HG03280 (cell line): Measurements from ENCODE around the gene CD58.
"Not testable (repeated sequence)": the region's sequence is repeated elsewhere in the genome, so short reads cannot be mapped to it uniquely, and the experiment has no call there.

Source experiments
- ATAC-seq: cut with Tn5 transposase; IDR thresholded peaks from one replicate; pipeline ENCODE4 v1.9.1; 2021; ENCODE audit warnings: mild to moderate bottlenecking, moderate library complexity; ENCODE audit not compliant: unreplicated experiment

Gene CD58

DNA sequence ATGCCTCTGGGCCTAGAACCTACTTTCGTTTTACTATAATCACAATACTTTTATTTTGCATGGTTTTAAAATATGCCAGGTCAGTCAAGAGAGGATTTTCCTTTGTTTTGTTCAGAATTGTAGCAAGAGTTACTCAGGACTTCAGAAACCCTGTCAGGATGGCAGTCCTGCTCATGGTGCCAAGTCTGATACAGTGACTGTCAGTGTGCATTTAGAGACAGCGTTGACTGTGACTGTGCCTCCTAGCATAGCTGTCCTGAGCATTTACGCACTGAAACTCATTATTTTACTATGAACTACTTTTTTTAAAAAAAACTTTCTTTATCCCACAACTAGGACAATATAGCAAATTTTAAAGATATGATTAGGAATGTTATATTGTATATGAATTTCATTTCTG lies 23.2 kb upstream of the CD58 start:
- ATAC-seq = not testable (repeated sequence)

DNA sequence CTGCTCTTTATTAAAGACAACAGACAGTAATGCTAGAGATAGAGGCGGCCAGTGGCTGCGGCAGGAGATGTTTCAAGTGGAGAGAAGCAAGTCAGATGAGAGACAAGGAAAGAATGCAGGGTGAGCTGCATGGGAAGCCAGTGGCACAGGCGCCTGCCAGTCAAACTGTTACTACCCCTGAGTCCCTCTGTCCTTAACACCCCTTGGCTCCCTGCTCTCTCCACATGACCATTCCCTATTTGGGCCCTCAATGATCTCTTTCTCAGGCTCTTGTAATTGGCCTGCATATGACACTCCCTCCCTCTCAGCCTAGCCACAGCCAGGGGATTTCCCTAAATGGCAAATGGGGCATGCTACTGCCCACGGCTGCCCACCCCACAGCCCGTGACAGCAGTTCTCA lies 22.6 kb upstream of the CD58 start:
- ATAC-seq = not testable (repeated sequence)

DNA sequence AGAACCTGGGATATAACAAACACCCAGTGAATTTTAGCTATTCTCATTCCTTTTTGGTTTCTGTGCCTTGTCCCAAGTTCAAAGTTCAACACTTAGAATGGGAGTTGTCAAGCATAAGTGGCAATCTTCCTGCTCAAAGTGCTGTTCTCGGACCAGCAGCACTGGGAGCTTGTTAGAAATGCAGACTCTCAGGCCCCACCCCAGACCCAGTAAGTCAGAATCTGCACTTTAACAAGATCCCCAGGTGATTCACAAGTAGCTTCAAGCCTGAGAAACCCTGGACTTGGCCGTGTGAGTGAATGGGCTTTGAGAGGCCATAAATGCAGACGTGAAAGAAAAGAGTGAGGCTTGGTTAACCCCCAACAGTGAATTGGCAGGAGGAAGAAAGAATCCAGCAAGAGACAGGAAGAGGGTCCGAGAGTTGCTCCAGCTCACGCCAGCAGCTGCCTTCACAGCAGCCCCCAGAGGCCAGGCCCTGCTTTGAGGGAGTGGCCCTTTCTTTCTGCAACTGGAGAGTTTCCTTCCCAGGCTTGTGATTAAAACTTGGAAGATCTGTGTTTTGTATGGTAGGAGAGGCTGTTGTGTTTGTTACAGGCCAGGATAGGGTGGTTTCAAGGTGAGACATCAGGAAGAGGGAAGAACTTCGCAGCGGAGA lies 21.3 kb upstream of the CD58 start:
- not testable (repeated sequence) for ATAC-seq

DNA sequence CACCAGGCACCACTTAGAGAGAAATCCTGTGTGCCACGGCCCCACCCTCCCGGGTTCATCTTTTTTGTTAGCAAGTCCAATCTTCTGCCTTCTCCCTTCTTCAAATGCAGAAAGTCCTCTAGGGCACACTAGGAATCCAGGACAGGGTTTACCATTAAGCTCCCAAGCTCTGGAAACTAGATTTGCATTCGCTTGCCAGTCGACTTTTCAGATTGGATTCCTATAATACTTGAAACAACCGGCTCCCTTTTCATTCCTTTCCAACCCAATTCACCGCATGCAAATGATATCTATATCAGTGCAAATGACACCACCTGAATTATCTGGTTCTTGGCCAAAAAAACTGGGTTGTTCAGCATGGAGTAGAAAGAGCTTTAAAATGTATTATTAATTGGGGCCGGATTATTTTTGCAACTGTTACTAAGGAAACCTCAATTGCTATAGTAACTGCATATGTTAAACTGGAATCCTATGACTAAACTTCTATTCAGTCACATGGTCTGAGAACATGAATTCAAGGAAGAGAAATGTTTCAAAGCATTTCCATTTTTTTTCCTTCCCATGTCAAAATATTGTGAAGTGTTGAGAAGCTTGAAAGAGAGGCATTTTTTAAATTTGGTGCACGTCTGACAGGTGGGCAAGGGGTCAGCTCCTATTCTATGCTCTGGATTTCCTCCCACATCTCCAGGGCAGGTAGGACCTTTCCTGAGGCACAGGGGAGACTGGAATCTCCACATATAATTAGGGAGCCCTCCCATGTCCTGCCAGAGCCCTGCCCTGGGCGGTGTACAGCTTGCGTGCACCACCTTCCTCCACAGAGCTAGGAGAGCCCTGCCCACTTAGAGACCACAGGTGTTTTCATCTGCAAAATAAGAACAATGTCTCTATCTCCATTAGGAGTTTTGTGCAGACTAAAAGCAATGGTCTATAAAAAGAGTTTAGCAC lies 20.5 kb upstream of the CD58 start:
- not testable (repeated sequence) for ATAC-seq

DNA sequence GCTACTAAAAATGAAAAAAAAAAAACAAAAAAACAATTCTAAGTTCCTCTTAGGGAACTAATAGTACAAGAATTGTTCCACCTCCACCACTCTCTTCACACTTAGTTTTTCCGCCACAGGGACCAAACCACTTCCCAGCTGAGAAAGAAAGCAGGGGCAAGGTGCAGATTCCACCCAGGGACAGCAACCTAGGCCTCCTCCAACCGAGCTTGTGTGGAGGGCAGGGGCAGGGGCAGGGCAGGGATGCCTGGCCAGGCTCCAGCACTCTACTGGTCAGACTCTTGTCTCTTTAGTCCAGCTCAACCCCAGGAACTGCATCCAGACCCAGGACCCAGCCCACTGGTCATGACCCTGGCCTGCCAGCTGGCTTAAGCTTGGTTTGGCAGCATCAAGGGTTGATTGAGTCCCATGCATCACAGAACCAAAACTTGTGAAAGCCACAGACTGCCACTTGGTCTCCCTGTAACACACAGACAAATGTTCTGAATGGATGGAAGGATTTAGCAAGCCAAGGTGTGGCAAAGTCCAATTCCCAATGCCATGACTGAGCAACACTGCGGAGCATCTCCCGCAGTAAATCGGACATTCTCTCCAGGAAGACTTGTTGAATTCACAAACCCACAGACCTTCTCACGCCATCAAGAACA lies 19.7 kb upstream of the CD58 start:
- not testable (repeated sequence) for ATAC-seq

DNA sequence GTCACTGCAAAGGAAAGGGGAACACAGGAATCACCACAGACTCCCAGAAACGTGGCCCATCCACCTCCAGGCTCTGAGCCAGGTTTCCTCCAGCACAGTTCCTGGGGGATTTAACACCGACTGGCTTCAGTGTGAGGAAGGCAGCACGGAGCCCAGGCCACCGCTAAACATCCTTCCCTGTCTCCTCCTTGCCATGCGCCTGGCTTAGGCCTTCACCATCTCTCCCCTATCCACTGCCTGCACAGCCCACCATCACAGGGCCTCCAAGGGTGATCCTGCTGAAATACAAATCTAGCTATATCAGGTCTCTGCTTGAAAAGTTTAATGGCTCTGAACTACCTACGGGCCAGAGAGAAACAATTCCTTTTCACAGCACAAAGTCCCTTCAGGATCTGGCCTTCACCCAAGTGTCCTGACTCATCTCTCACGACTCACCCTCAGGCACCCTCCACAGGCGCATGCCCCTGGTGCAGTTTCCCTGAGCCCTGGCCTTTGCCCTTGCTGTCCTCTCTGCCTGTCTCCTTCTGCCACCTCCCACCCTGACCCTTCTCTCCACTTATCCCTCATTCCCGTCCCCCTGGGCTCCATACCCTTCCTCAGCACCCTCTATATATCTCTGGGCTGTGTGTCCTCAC lies 18.4 kb upstream of the CD58 start:
- not testable (repeated sequence) for ATAC-seq

DNA sequence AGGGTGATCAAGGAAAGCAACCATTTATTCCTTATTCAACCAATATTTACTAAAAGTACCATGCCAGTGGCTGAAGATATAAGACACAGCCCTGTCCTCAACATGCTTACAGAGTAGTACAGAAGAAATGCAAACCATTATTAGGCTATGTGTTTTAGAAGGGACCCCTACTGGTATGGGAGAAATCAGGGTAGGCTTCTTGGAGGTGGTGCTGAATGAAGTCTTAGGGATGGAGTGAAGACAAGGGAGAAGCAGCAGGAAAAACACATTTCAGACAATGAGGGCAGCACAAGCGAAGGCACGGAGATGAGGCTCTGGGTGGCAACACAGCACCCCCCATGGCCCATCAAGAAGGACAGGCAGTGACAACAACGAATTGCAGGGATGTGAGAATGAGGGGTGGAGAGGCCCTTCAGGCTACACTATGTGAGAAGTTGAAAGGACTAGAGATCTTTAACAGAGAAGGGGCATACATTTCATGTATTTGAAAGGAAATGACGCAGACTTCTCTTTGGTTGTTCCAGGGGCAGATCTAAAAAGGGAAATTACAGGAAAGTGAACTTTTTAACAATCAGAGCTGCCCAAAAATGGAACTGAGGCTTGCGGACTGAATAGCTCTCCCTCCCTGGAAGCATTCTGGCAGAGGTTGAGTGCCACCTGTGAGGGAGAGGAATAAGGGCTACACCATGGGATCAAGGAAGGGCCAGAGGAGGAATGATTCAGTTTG lies 16.8 kb upstream of the CD58 start:
- ATAC-seq = no peak

DNA sequence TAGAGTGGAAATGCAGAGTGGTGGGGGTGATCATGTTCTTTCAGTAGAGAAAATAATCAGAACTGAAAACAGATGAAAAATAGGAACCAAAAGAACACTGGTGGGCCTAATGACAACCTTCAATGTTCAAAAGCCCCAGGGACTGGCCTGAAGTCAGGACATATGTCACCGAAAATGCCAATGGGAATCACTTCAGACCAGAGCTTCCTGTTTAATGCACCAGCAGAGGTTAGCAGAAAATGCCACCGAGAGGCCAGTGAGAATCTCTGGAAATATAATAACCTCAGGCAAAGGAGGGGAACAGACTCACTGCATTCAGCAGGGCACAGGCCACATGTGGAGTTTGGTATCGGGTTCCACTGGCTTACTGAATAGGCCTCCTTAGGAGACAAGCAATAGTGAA lies 15.9 kb upstream of the CD58 start:
- no peak for ATAC-seq

DNA sequence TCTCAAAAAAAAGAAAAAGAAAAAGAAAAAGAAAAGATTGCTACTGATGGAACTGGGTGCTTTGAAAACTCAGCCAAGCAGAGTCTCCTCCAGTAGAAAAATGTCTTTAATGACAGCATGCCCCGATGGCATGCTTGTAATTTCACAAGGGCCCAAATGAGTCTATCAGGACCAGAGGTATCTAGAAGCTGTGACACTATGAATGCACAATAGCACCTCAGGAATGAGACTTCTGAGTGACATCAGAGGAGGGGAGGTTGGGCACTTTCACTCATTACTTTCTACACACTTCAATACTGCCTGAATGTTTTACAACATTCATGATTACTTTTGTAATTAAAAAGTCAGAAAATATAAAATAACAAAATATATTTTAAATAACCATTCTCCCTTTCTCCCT lies 15.1 kb upstream of the CD58 start:
- ATAC-seq = peak; percentile 47

DNA sequence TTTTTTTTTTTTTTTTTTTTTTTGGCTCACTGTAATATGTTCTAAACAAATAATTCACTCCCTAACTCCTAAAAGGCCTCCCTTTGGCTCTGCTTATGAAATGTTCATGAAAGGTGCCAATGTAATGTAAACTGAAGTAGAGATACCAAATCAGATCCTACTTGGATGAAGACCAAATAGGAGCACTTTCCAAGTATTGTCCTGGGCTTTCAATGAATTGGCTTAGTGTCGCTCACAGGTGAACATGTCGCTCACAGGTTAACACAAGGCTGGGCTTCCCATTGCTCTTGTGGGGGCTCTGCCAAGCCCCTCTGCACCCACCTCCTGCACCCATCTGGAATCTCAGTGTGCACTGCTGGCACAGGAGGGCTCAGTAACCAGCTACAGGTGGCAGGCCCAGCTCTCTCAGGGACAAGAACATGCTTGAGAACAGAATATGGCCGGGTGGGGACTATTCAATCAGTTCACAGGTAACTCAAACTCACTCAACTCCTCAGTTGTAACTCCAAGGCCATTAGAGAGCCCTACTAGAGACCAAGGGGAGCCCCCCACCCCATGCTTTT lies 10.6 kb upstream of the CD58 start:
- ATAC-seq = no peak

DNA sequence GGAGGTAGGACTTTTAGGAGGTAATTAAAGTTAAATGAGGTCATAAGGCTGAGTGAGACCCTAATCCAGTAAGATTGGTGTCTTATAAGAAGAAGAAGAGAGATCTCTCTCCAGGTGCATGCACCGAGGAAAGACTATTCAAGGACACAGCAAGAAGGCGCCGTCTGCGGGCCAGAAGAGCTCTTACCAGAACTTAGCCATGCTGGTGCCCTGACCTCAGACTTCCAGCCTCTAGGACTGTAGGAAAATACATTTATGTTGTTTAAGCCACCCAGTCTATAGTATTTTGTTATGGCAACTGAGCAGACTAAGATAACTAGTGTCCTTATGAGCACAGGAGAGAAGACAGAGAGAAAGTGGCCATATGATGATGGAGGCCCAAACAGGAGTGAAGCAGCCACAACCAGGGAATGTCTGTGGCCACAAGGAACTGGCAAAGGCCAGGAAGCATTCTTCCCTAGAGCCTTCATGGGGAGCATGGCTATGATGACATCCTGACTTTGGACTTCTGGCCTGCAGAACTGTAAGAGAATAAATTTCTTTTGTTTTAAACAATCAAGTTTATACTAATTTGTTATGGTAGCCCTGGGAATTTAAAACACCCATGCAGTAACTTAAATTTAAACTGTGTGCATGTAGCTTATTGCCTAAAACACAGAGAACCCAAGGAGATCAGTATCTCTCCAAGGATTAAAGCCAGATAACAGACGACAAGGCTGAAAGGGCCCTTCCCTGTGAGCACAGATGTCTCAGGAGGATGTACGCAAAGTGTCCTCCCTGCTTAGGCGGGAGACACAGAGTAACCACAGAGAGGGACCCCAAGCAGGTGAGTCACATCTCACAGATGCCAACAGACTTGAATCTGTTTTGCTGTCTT lies 9.9 kb upstream of the CD58 start:
- ATAC-seq = no peak

DNA sequence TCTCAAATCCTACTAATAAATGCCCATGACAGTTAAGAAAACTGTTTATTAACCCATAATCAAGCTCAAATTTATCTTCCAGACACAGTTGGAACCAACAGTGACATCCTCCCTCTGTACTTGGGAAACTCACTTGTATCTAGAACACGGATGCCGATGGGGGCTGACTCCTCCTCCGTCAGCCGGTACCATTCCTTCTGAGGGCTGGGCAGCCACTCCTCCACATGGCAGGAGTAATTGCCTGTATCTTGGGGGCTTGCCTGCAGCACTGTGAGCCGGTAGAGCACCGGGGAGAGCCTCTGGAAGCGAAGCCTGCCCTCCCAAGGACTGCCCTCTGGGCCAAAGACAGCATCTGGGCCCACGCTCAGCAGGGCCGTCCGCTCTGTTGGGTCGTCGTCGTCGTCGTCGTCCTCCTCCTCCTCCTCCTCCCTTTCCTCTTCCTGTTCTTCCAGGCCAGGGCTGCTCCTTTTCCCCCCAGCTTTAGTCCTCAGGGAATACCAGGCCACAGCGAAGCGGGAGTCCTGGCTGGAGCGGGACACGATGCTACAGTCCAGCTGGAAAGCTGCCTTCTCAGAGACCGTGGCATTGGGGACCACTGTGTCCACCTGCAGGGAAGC lies 8.5 kb upstream of the CD58 start:
- ATAC-seq = no peak

DNA sequence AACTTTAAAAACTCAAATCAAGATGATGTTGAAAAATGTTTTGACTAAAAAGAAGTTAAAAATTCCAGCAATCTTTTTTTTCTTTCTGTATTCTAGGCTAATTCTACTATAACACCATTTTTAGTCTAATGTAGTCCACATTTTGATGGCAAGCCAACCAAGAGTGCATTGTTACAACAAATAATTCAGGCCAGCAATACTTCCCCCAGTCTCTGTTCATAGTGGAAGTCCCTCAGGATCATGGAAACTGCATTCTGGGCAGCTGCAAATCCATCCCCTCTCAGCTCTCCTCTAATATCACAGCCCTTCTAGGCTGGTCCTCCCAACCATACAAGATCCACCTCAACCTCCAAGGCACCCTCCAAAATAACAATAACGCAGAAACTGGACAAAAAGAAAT lies 7.8 kb upstream of the CD58 start:
- no peak for ATAC-seq

DNA sequence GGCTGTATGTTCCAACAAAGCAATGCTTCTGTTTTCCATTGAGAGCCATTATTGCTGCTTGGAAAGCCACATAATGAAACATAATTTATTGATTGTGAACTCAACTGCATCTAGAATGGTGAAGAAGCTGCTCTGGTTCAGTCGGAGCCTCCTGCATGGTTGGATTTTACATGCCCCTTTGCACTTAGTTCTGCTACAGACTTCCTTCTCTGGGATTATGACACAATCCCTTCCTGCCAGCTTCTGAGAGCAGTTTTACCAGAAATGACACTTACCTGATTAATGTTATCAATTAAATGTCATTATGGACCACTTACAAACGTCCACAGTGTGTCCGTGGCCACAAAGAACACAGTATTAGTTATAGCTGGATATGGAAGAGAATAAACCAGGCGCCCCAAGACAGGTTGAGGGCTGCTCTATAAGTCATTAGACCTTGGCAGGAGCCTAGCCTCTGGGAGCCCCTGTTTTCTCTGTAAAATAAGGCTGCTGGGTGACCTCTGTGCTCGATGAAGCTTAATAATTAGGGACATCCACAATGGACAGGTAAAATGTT lies 7.0 kb upstream of the CD58 start:
- no peak for ATAC-seq

DNA sequence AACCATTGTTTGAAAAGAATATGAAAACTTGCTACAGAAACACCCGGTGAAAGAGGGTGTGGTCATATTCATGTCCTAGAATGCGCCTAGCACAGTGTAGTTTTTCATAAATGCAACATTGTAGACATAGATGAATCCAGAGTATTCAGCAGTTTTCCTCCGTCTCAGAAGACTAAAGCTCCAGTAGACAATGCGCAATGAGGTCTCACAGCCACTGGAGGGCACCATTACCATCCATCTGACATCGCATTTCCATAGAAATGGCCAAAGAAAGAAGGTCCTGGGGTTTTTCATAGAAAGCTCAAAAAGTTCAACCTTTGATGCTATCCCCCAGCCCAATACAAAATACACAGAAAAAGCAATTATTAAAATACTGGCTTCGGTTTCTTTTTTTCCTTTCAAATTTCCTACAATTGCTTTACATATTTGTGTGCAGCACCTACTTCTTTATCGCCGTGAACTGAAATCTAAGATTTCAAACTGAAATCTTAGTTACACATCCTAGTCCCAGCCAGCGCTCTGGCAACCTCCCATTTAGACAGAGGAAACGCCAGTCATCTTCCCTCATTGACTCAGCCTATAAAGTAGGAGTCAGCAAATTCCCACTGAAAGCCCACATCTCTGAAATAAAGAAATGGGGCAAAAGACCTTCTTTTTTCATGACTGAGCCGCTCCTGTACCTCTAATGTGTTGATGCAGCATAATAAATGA lies 3.9 kb upstream of the CD58 start:
- ATAC-seq = no peak

DNA sequence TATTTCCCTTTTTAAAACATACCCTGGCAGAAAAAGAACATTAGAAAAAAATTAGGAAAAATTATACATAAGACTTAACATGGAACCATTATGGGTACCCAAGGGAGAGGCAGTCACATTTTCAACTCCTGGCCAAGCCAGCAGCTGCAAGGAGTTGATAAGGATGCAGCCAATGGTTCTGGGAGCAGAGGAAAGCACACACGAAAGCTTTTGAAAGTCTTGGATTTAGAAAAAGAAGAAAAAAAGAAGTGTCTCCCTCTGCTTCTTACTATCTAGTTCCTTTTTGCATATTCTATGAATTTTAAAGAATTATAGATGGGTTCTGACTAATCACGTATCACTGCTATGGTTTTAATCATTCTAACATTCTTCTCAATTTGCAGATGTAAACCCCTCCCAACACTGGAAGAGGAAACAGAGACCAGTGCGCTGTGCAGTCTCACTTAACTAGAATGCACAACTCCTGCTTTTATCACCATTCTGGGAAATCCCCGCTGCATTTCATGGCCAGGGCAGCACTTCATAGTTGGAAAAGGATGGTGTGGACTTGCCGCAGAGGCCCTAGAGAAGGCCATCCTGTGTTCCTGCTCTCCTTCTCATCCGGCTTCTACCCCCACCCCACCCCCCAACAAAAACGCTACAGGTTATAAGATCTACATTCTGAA lies 2.7 kb upstream of the CD58 start:
- no peak for ATAC-seq

DNA sequence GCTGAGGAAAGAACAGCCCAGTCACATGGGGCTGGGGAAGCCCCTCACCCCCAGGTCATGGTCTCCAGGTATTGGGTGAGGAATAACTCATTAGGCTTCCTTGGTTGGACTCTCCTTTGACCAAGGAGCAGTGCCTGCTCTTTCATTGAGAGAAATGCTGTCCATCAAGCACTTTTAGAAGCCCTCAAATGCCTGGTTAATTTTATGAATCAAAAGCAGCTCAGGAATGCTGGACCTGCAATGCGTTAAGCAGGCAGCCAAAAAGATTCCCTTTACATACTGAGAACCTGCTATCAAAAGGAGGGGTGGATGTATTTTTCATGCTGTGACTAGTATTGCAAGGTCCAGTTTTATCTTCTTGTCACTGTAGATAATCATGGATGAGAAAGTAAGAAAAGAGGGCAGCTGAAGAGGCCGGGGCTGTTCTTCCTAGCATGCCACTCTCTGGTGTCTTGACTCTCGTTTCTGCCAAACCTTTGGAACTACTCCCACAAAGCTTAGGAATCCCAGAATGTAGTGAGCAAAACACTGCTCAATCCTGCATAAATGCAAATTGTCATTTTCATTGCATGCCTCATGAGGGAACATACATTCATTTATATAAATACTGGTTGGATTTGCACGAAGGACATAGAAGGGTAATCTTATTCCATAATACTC lies 2.1 kb upstream of the CD58 start:
- ATAC-seq = no peak
